Placental epithelial cell (primary cell): Measurements from ENCODE around the gene SYT11. TPM values are rescaled to one million over a fixed set of nuclear protein-coding genes. Genes with fewer than 3 reads are reported as not detected.

ENCODE experiments used
- small RNA-seq: library from RNA; depleted of rRNA; stranded (forward); fragments of <200 nt; gene quantifications from one replicate; pipeline ENCODE3, GENCODE V24; 2012
- total RNA-seq: library from RNA; depleted of rRNA; stranded (reverse); fragments of >200 nt; gene quantifications from 2 replicates; pipeline ENCODE4 v1.2.3, GENCODE V29; 2012

The SYT11 gene, protein sequence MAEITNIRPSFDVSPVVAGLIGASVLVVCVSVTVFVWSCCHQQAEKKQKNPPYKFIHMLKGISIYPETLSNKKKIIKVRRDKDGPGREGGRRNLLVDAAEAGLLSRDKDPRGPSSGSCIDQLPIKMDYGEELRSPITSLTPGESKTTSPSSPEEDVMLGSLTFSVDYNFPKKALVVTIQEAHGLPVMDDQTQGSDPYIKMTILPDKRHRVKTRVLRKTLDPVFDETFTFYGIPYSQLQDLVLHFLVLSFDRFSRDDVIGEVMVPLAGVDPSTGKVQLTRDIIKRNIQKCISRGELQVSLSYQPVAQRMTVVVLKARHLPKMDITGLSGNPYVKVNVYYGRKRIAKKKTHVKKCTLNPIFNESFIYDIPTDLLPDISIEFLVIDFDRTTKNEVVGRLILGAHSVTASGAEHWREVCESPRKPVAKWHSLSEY
- total RNA-seq, result 0.39 and 0.54 TPM in 2 replicates

GRCh38 chr1:155859234-155859829 lies at the start of gene SYT11:
TSS of gene SYT11 (plus strand) at chr1:155859567. CDS start at chr1:155859762, 195 bp downstream.

GRCh38 chr1:155856975-155857930 lies 2.1 kb upstream of the SYT11 start, which contains the start of gene GON4L:
TSS of gene GON4L (minus strand) at chr1:155857214. CDS start at chr1:155853780, 3,434 bp downstream.

GRCh38 chr1:155911156-155912055 lies 52.0 kb downstream of the SYT11 start, which contains the start of gene RIT1:
TSS of gene RIT1 (minus strand) at chr1:155911349. CDS start at chr1:155910761, 588 bp downstream.

DNA sequence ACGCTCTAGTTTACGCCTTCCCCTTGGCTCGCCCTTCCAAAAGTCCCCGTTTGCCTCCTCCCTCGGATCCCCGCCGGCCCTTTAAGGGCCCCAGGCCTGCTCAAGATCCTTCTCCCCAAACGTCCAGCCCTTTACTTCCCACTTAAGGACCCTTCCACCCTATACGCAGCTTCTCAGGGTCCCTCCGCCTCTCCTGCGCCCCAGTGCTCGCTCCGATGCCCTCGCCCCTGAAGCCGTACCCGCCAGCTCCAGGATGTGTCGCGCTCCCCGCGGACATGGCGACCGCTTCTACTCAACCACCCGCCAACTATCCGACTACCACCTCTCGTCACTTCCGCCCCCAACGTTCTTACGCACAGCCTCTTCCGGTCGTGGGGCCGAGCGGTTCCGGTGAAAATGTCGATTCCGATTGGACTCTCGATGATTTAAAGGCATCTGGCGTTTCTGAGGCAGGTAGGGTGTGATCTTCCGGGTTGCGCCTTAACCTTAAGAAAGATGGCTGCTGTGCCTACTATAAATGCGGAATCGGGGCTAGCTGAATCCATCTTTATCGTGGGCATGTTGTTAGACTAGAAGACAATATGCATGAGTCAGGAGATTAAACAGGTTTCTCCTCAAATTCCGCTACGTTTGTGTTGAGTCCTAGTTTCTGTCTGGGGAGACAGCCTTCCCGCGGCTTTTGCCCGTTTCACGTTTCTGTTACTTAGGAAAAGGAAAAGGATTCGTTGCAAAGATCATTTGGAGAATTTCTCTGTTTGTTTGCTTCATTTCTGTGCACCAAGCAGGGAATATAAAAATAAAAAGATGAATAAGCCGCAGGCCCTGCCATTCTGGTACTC lies 74.9 kb downstream of the SYT11 start, which contains the start of gene KHDC4:
TSS of gene KHDC4 (minus strand) at position 317 of the 839 bp plus-strand sequence. CDS start at position 277, 40 bp downstream.

Small RNA genes within 50 kb of the gene (small RNA-seq; reads per million reads assigned to genes)
- gene RF00015, result not detected
- gene SCARNA4, result not detected
- gene SNORA80E, result 127 reads per million, percentile 98 among the genes with 10 or more reads in this experiment

Other genes starting within 250 kb of the SYT11 start
- 27.5 and 32.8 TPM in 2 replicates for gene MSTO1, start 249.3 kb upstream of the SYT11 start, total RNA-seq
- 50.0 and 62.0 TPM in 2 replicates for gene YY1AP1, start 170.8 kb upstream of the SYT11 start, total RNA-seq
- gene DAP3, start 170.5 kb upstream of the SYT11 start, total RNA-seq, result 44.9 and 54.6 TPM in 2 replicates
- gene GON4L, start 2.4 kb upstream of the SYT11 start, total RNA-seq, result 27.5 and 40.4 TPM in 2 replicates
- gene RIT1, start 51.8 kb downstream of the SYT11 start, total RNA-seq, result 32.6 and 34.5 TPM in 2 replicates
- 25.9 and 27.1 TPM in 2 replicates for gene KHDC4, start 74.8 kb downstream of the SYT11 start, total RNA-seq
- gene RXFP4, start 82.1 kb downstream of the SYT11 start, total RNA-seq, result not detected in 2 replicates
- 42.7 and 50.3 TPM in 2 replicates for gene ARHGEF2, start 119.0 kb downstream of the SYT11 start, total RNA-seq
- 373 and 566 TPM in 2 replicates for gene SSR2, start 161.4 kb downstream of the SYT11 start, total RNA-seq
- 18.8 and 34.3 TPM in 2 replicates for gene UBQLN4, start 194.2 kb downstream of the SYT11 start, total RNA-seq
- 43.8 and 72.2 TPM in 2 replicates for gene LAMTOR2, start 195.2 kb downstream of the SYT11 start, total RNA-seq
- gene RAB25, start 201.6 kb downstream of the SYT11 start, total RNA-seq, result 62.4 and 69.0 TPM in 2 replicates
- gene MEX3A, start 222.9 kb downstream of the SYT11 start, total RNA-seq, result 2.9 and 4.7 TPM in 2 replicates